BE2C (cell line): Measurements from ENCODE around the gene INO80E.
A peak's percentile ranks its signal among the peaks of the same experiment; 100 is the strongest.
"Not testable (repeated sequence)": the region's sequence is repeated elsewhere in the genome, so short reads cannot be mapped to it uniquely, and the experiment has no call there.

Experiments
- DNase-seq: peaks from one replicate; pipeline ENCODE4 v3.0.0-alpha.2; 2020
- H3K27me3 ChIP-seq: fragments of 250-450 bp; sonication (Bioruptor Pico); 2 replicates; pipeline ENCODE4 v1.5.1; 2020; ENCODE audit warnings: mild to moderate bottlenecking
- H3K36me3 ChIP-seq: fragments of 250-450 bp; sonication (Bioruptor Pico); 2 replicates; pipeline ENCODE4 v1.5.1; 2020; ENCODE audit warnings: mild to moderate bottlenecking
- H3K4me1 ChIP-seq: fragments of 250-450 bp; sonication (Bioruptor Pico); 2 replicates; pipeline ENCODE4 v1.5.1; 2020
- H3K4me3 ChIP-seq: 2 replicates; pipeline ENCODE4 v1.5.1; 2011; ENCODE audit warnings: low read depth, low read length
- H3K9me3 ChIP-seq: fragments of 250-450 bp; sonication (Bioruptor Pico); 2 replicates; pipeline ENCODE4 v1.5.1; 2020
- CTCF ChIP-seq: IDR thresholded peaks from 2 replicates; pipeline ENCODE4 v1.5.1; 2012; ENCODE audit warnings: mild to moderate bottlenecking, low read depth, low read length

INO80E gene

GRCh38 chr16:29959293-29959692 lies 36.7 kb upstream of the INO80E start:
- H3K9me3 ChIP-seq, result no peaks in the 10 kb centered on the region
- H3K36me3 ChIP-seq, result no peaks in the 10 kb centered on the region
- no peak for DNase-seq
- TF ChIP-seq CTCF, result no peak
- H3K4me1 ChIP-seq, result no peaks in the 10 kb centered on the region
- H3K4me3 ChIP-seq, result no peak overlapping the region
- H3K27me3 ChIP-seq, result no peaks in the 10 kb centered on the region

- not testable (repeated sequence) for DNase-seq, H3K4me1 ChIP-seq, H3K9me3 ChIP-seq, H3K36me3 ChIP-seq, H3K4me3 ChIP-seq, H3K27me3 ChIP-seq
Observed at GRCh38 chr16:29959821-29960220, 36.2 kb upstream of the INO80E start.

- Histone ChIP-seq H3K4me3 (peak overlapping the region; percentile 81), H3K4me1 (no peaks in the 10 kb centered on the region), H3K27me3 (no peaks in the 10 kb centered on the region), H3K9me3 (no peaks in the 10 kb centered on the region), H3K36me3 (no peaks in the 10 kb centered on the region)
- TF ChIP-seq CTCF, result no peak
- DNase-seq, result no peak
Observed at GRCh38 chr16:29961127-29961478, 34.9 kb upstream of the INO80E start.

- Histone ChIP-seq H3K4me1 (no peaks in the 10 kb centered on the region), H3K36me3 (no peaks in the 10 kb centered on the region), H3K9me3 (no peaks in the 10 kb centered on the region), H3K4me3 (peak within 1 kb of the TSS; percentile 81), H3K27me3 (no peaks in the 10 kb centered on the region)
- TF ChIP-seq CTCF, result peak; percentile 40
- peak; percentile 93 for DNase-seq
Observed at GRCh38 chr16:29961479-29962343, 34.3 kb upstream of the INO80E start, which contains the start of gene TMEM219. Gene TMEM219, plus strand, starts transcription at chr16:29962079. Its CDS starts 1,065 bp downstream, at chr16:29963144.

- DNase-seq, result no peak
- no peaks in the 10 kb centered on the region for H3K4me1 ChIP-seq
- peak overlapping the region; percentile 81 for H3K4me3 ChIP-seq
- TF ChIP-seq CTCF, result no peak
- H3K36me3 ChIP-seq, result no peaks in the 10 kb centered on the region
- no peaks in the 10 kb centered on the region for H3K27me3 ChIP-seq
- H3K9me3 ChIP-seq, result no peaks in the 10 kb centered on the region
Observed at GRCh38 chr16:29962344-29962994, 33.6 kb upstream of the INO80E start.

- no peak for TF ChIP-seq CTCF
- H3K4me1 ChIP-seq, result no peaks in the 10 kb centered on the region
Observed at GRCh38 chr16:29963021-29963743, 32.9 kb upstream of the INO80E start.

More at GRCh38 chr16:29963021-29963743, 32.9 kb upstream of the INO80E start:
- no peak overlapping the region for H3K4me3 ChIP-seq
- no peaks in the 10 kb centered on the region for H3K9me3 ChIP-seq
- H3K36me3 ChIP-seq, result no peaks in the 10 kb centered on the region
- H3K27me3 ChIP-seq, result no peaks in the 10 kb centered on the region
- DNase-seq, result no peak
